Colonic mucosa (tissue), 4 donors: ENCODE results near the gene ZNF526. TPM values are rescaled to one million over a fixed set of nuclear protein-coding genes. Genes with fewer than 3 reads are reported as not detected.

Experiments used
- DNase-seq: peaks from one replicate; pipeline ENCODE4 v3.0.0-alpha.2; 2020
- H3K27ac ChIP-seq: fragments of 200-600 bp; one replicate; pipeline ENCODE4 v1.8.0; 2021
- H3K27me3 ChIP-seq: fragments of 200-600 bp; one replicate; pipeline ENCODE4 v1.8.0; 2021
- H3K36me3 ChIP-seq: fragments of 200-600 bp; one replicate; pipeline ENCODE4 v1.8.0; 2021
- H3K4me1 ChIP-seq: fragments of 200-600 bp; one replicate; pipeline ENCODE4 v1.8.0; 2021; ENCODE audit warnings: mild to moderate bottlenecking
- H3K4me3 ChIP-seq: fragments of 200-600 bp; one replicate; pipeline ENCODE4 v1.8.0; 2021
- H3K9ac ChIP-seq, 2 donors: one replicate each; pipeline ENCODE4 v1.7.0; 2013; ENCODE audit warnings: control low read depth in 2 of 2, low read depth in 2 of 2, low read length in 2 of 2
- H3K9me3 ChIP-seq: fragments of 200-600 bp; one replicate; pipeline ENCODE4 v1.8.0; 2021
- CTCF ChIP-seq: fragments of 200-600 bp; IDR thresholded peaks from one replicate; pipeline ENCODE4 v1.8.0; 2022; ENCODE audit warnings: antibody characterized with exemption, mild to moderate bottlenecking
- intact Hi-C: fragments of 100-400 bp; cut with DNase I; formaldehyde crosslinking; loops from one replicate; pipeline ENCODE4 v1.14.1; 2022
- total RNA-seq, 2 donors: library from RNA; stranded (reverse); fragmentation: NEBNext Ultra II Directional in 1 of 2; extraction: Animal tissue kit (Norgen Biotek cat#: 25700) in 1 of 2; gene quantifications; one replicate each; pipeline ENCODE4 v1.2.1, GENCODE V29; 2021
- donor health status: healthy.
- donor health status: DM: no; HTN: no; CAD: no.
- donor health status: DM: no; HTN: no; CAD: no.

ZNF526 gene
- total RNA-seq, 2 donors from 2014 or later, result 9.3 to 12.8 TPM

GRCh38 chr19:42235181-42235580, 15.1 kb downstream of the ZNF526 start:
- no peak overlapping the region for H3K27ac ChIP-seq
- H3K4me1 ChIP-seq, result no peaks in the 10 kb centered on the region
- no peaks in the 10 kb centered on the region for H3K36me3 ChIP-seq
- no peak overlapping the region for H3K9ac ChIP-seq
- intact Hi-C loops, result no loop called here
- TF ChIP-seq CTCF, result no peak
- DNase-seq, result no peak
- no peaks in the 10 kb centered on the region for H3K9me3 ChIP-seq
- no peak overlapping the region for H3K4me3 ChIP-seq
- H3K27me3 ChIP-seq, result no peaks in the 10 kb centered on the region

GRCh38 chr19:42239544-42240220, 19.6 kb downstream of the ZNF526 start:
- Histone ChIP-seq H3K27ac (no peak overlapping the region), H3K9ac (no peak overlapping the region), H3K4me3 (no peak overlapping the region), H3K27me3 (no peaks in the 10 kb centered on the region), H3K36me3 (no peaks in the 10 kb centered on the region), H3K9me3 (no peaks in the 10 kb centered on the region), H3K4me1 (peaks cover 12% of the 10 kb centered on the region)
- DNase-seq, result no peak
- intact Hi-C loops, result no loop called here
- TF ChIP-seq CTCF, result no peak

GRCh38 chr19:42241279-42241678, 21.2 kb downstream of the ZNF526 start:
- Histone ChIP-seq H3K9me3 (no peaks in the 10 kb centered on the region), H3K36me3 (no peaks in the 10 kb centered on the region), H3K9ac (peak overlapping the region; percentile 84 to 86), H3K27me3 (no peaks in the 10 kb centered on the region), H3K27ac (no peak overlapping the region), H3K4me3 (peak overlapping the region; percentile 88), H3K4me1 (peaks cover 12% of the 10 kb centered on the region)
- intact Hi-C loops, result no loop called here
- DNase-seq, result no peak
- no peak for TF ChIP-seq CTCF

GRCh38 chr19:42242069-42242511, 22.0 kb downstream of the ZNF526 start:
- peak overlapping the region; percentile 84 to 86 for H3K9ac ChIP-seq
- no peaks in the 10 kb centered on the region for H3K9me3 ChIP-seq
- DNase-seq, result peak; percentile 38
- no peak for TF ChIP-seq CTCF
- peak overlapping the region; percentile 88 for H3K4me3 ChIP-seq
- H3K4me1 ChIP-seq, result peaks cover 12% of the 10 kb centered on the region
- no peaks in the 10 kb centered on the region for H3K36me3 ChIP-seq
- H3K27ac ChIP-seq, result peak overlapping the region; percentile 55
- intact Hi-C loops, result no loop called here
- H3K27me3 ChIP-seq, result no peaks in the 10 kb centered on the region

GRCh38 chr19:42242512-42243409, 22.6 kb downstream of the ZNF526 start, which contains the start of gene GSK3A:
Gene GSK3A, minus strand, starts transcription at chr19:42242602. Its CDS starts 137 bp downstream, at chr19:42242465.
- TF ChIP-seq CTCF, result no peak
- peak within 1 kb of the TSS; percentile 94 for H3K27ac ChIP-seq
- no peaks in the 10 kb centered on the region for H3K9me3 ChIP-seq
- H3K4me3 ChIP-seq, result peak within 1 kb of the TSS; percentile 88
- no peaks in the 10 kb centered on the region for H3K27me3 ChIP-seq
- intact Hi-C loops, result no loop called here
- peak; percentile 99 for DNase-seq
- H3K9ac ChIP-seq, result peak within 1 kb of the TSS; percentile 84 to 93
- H3K4me1 ChIP-seq, result peaks cover 12% of the 10 kb centered on the region
- H3K36me3 ChIP-seq, result no peaks in the 10 kb centered on the region
